IPS-18c (cell line): ENCODE measurements around the gene OTOF.

ENCODE experiments used
- H3K4me3 ChIP-seq: 2 replicates; pipeline ENCODE4 v1.7.0; 2013; ENCODE audit warnings: low read depth, mild to moderate bottlenecking, low read length, moderate library complexity; ENCODE audit not compliant: insufficient read depth
- H3K9me3 ChIP-seq: one replicate; pipeline ENCODE4 v1.6.1; 2013; ENCODE audit warnings: mild to moderate bottlenecking, low read length, moderate library complexity; ENCODE audit not compliant: control insufficient read depth, insufficient read depth

The OTOF gene

DNA sequence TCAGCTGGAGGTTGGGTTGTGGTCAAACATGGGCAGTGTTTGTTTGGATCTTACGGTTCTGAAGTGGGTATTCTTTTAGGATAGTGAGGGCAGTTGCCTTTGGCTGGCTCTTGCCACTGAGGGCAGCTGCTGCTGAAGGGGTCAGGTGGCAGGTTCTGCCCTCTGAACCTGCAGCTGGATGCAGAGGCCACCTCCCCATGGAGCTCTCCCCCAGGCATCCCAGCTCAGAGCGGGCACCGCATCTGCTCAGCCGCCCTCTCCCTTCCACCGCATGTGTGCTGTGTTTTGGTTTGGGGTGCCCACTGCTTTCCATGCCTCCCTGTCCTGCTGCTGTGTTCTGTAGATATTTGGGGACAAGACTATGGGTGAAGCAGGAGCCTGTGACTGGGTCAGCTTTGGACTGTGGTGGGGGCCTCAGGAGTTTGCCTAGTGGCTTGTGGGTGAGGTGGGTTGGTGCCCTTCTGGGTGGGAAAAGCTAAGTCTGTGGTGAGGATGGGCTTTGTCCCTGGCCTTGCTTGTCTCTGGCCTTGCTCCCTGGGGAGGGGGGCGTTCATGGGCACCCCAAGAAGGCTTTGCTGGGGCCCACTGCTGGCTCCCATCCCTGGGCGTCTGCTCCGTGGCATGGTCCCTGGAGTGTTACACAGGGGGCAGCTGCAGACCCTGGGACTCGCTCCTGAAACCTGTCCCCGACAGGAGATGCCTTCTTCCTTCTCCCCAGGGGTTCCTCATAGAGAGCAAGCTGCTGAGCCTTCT is 28.5 kb downstream of the OTOF start:
- Histone ChIP-seq H3K9me3 (no peaks in the 10 kb centered on the region), H3K4me3 (no peak overlapping the region)

DNA sequence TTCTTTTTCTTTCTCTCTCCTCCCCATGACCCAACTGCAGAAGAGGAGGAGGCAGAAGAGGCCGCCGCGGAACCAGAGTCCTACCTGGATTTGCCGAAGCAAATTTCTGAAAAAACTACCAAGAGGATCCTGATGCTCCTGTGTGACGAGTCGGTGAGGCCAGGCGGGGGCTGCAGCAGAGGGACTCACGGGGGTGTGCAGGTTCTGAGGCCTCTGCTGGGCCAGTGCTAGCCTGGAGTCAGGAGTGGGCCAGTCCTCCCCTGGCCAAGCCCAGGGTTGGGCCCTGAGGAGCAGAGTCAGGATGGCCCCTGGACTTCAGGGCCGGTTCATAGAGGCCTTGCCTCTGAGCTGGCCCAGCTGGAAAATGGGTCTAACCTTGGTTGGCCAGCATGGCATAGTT is 29.3 kb downstream of the OTOF start:
- no peak overlapping the region for H3K4me3 ChIP-seq
- no peaks in the 10 kb centered on the region for H3K9me3 ChIP-seq

GRCh38 chr2:26444236-26444635 is 33.7 kb downstream of the OTOF start:
- Histone ChIP-seq H3K4me3 (no peak overlapping the region), H3K9me3 (no peaks in the 10 kb centered on the region)

DNA sequence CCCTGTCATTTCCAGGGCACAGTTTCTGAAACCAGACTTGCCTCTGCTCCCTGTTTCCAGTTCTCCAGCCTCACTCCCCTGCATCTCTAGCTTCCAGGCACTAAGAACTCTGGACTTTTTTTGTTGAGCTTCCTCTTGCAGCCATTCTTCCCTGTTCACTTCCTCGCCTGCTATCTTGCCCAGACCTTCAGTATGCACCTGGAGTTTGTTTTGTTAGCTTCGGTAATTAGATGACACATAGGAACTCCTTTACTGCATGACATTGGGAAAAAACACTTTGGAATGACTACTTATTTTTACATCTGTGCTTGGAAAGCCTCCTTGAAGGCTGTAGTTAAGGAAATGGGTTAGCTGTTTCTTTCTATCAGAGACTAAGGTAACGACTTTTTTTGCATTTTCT is 35.2 kb downstream of the OTOF start:
- Histone ChIP-seq H3K9me3 (no peaks in the 10 kb centered on the region), H3K4me3 (no peak overlapping the region)

DNA sequence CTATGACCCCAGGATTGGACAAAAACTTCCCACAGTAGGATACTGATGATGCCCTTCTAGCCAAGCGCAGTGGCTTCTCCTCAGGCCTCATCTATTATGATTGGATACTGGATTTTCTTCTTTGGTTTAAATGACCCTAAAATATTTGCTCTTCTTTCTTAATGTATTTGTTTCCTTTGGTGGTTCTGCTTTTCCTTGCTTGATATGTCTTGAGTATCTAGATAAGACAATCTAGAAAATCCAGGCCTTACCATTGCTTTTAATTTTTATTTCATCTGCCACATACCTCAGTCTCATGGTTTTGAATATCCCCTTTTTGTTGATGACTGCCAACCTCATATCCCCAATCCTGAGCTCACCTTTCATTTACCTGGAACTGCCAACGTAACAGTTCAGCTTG is 35.6 kb downstream of the OTOF start:
- Histone ChIP-seq H3K4me3 (no peak overlapping the region), H3K9me3 (no peaks in the 10 kb centered on the region)

DNA sequence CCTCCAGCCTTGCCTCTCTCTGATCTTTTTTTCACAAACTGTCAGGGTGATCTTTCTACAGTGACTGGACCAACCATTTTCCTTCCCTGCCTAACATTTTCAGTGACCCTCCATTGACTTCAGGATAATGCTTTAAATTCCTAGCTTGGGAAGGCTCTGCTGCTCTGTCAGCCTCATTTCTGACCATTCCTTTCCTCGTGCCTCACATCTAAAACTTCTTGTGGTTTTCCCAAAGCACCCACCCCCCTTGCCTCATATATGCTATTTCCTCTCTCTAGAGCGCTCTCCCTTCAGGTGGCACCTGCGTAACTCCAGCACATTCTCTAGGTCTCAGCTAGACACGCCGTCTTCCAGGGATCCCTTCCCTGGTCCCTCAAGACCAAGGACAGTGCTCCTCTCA is 39.0 kb downstream of the OTOF start:
- no peak overlapping the region for H3K4me3 ChIP-seq
- no peaks in the 10 kb centered on the region for H3K9me3 ChIP-seq

- no peaks in the 10 kb centered on the region for H3K9me3 ChIP-seq
These were observed 39.4 kb downstream of the OTOF start for GRCh38 chr2:26438526-26438925.

GRCh38 chr2:26435106-26435505 is 42.8 kb downstream of the OTOF start:
- no peak overlapping the region for H3K4me3 ChIP-seq
- H3K9me3 ChIP-seq: no peaks in the 10 kb centered on the region

More at GRCh38 chr2:26438526-26438925, 39.4 kb downstream of the OTOF start:
- H3K4me3 ChIP-seq: no peak overlapping the region

DNA sequence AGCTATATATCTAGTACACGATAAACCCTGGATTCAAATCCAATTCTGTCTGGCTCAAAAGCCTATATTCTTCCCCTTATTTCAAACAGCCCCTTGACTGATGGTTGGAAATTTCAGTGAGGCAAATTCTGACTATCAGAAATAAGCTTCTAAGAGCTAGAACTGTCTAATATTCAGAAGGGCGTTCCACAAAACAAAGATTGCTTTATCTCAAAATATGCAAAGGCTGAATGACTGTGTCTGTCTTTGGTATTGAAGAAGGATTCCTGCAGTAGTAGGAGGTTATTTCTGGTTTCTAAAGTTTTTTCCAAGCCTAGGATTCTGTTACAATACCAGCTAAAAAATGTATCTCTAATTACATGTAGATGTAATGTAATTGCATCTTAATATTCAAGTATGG is 45.1 kb downstream of the OTOF start:
- Histone ChIP-seq H3K4me3 (no peak overlapping the region), H3K9me3 (no peaks in the 10 kb centered on the region)

DNA sequence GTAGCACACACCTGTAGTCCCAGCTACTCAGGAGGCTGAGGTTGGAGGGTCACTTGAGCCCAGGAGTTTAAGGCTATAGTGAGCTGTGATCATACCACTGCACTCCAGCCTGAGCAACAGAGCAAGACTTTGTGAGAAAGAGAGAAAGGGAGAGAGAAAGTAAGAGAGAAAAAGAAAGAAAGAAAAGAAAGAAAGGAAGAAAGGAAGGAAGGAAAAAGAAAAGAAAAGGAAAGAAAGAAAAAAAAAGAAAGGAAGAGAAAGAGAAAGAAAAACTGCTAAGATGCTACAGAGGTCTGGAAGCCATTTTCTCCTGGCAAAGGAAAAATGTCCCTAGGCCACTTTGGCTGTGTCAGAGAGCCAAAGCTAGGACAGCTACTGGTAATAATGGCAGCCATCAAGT is 45.6 kb downstream of the OTOF start:
- no peak overlapping the region for H3K4me3 ChIP-seq
- H3K9me3 ChIP-seq: no peaks in the 10 kb centered on the region

GRCh38 chr2:26430826-26431225 is 47.1 kb downstream of the OTOF start:
- no peak overlapping the region for H3K4me3 ChIP-seq
- H3K9me3 ChIP-seq: no peaks in the 10 kb centered on the region

DNA sequence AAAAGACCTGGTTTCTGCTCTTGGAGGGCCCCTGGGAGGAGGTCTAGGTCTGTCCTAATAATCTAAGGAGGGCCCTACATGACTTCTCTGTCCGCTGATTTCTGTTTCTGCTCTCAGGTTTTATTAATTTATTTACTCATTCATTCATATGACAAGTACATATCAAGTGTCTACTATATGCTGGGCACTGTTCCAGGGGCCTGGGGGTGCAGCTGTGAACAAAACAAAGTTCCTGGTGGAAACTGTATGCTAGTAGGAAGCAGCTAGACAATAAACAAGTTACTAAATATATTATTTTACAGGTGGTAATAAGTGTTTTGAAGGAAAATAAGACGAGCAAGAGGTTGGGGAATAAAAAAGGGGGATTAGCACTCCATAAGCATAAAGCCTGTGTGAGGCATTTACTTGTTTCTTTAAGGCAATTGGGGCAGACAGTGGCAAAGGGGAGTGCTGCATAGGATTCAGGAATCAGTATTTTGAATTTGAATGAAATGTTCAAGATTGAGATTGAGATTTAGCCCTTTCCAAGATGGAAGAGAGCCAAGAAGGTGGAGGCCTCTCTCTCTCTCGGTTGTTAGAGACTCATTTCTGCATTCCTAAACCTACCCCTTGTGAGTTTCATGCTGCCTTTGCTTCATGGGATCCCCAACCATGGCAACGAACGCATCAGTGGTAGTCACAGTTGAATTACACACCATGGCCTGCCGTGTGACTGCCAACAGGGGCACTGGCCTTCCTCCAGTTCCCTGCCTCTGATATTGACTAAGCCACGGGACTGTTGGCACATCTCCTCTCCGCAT is 47.9 kb downstream of the OTOF start:
- Histone ChIP-seq H3K4me3 (no peak overlapping the region), H3K9me3 (no peaks in the 10 kb centered on the region)

DNA sequence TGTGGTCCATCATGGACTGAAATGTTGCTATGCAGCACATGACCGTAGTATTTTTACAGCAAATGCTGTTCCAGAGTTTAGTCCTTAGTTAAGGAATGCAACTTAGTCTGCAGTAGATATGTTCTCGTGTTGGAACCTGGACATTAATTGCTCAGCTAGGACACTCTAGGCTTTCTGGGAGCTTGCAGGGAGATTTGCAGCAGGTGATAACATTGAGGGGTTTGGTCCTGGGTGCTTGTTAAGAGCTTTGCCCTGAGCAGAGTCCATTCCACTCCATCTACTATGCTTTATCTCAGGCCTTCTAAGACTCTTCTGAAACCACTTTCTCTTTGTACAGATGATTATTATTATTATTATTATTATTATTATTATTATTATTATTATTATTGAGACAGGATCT is 49.1 kb downstream of the OTOF start:
- Histone ChIP-seq H3K4me3 (no peak overlapping the region), H3K9me3 (no peaks in the 10 kb centered on the region)

DNA sequence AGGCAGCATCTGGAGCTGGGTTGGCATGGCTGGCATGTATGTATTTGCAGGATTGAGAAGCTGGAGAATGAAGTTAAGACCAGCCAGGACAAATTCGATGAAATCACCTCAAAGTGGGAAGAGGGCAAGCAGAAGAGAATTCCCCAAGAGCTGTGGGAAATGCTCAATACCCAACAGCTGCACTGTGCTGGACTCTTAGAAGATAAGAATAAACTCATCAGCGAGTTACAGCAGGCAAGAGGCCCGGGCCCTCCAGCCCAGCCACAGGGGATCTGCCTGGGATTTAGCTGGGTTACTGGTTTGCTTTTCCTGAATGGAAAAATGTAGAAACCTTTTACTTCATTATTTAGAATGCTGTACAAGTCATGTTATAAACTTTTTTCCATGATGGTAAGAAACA is 53.7 kb downstream of the OTOF start:
- H3K4me3 ChIP-seq: no peak overlapping the region
- H3K9me3 ChIP-seq: no peaks in the 10 kb centered on the region

DNA sequence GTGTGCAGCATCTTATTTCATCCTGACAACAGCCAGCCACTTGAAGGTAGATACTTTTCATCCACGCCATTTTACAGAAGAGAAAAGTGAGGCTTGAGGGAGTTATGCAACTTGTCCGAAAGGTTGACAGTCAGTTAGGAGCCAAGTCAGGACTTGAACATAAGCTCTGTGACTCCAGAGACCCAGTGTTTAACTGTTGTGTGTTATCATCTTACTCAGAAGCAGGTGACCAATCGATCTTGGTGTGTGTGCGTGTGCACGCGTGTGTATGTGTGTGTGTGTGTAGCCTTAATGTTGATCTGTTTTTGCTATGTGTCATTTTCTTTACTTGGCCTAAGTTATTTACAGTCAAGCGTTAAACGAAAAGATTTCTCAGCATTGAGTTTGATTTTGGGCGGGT is 54.2 kb downstream of the OTOF start:
- Histone ChIP-seq H3K4me3 (no peak overlapping the region), H3K9me3 (no peaks in the 10 kb centered on the region)

DNA sequence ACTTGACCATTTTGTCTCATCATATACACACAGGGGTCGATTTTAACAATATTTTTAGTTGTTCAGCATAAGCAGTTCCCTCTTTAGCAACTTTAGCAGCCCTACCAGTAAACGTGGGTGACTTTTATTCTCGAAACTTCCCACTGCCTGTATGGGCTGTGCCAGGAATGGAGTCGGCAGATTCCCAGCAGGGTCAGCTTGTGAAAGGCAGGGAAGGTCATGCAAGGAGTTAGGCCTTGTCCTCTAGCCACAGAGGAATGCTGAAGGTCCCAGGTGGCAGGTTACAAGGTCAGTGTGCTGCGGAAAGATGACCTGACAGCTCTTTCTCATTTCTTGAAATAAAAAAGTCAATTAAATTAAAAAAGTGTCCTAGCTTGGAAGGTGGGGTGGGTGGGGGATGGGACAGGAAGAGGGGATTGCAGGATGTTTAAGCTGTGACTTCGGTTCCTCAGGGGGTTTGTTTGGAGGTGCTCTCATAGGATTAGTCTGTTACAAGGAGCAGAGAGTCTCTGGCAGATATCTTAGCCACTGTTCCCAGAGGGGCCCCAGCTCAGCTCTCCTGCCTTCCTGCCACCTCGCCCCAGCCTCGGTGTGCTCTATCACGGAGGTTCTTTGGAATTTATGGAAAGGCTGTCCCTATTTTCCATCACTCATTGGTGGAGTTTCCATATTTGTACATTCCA is 54.8 kb downstream of the OTOF start:
- H3K9me3 ChIP-seq: no peaks in the 10 kb centered on the region

DNA sequence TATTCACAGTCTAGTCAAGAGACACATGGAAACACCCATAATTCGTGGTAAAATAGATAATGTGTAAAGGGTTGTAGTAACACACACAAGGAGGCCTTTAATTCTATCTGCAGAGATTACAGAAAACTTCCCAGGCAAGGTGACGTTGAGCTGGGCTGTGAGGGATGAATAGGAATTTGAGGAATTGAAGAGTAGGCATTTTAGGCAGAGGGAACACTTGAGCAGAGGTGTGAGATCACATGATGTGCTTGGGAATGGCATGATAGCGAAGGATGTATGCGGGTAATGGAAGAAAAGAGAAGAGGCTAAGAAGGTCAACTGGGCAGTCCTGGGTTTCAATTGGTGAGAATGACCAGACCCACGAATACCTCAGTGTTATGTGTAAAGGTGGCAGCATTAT is 56.0 kb downstream of the OTOF start:
- H3K4me3 ChIP-seq: no peak overlapping the region
- H3K9me3 ChIP-seq: no peaks in the 10 kb centered on the region

More for the DNA sequence above, 54.8 kb downstream of the OTOF start:
- no peak overlapping the region for H3K4me3 ChIP-seq

- Histone ChIP-seq H3K9me3 (no peaks in the 10 kb centered on the region), H3K4me3 (no peak overlapping the region)
These were observed 63.6 kb downstream of the OTOF start for GRCh38 chr2:26414311-26414710.
